Activated T-helper 2 cell treated with anti-CD3 and anti-CD28 coated beads, Interferon-gamma antibody, Interleukin-2, Interleukin-4, amounts not matched to agents 10 μg/mL and 5 μg/mL and 100 μg/mL, durations not matched to agents 14 hours and 24 hours and 36 hours (primary cell): ENCODE measurements around the gene NDUFB4. TPM values are rescaled to one million over a fixed set of nuclear protein-coding genes. Genes with fewer than 3 reads are reported as not detected.

Experiments
- DNase-seq: peaks from one replicate; pipeline ENCODE4 v3.0.0; 2021; ENCODE audit warnings: low spot score
- H3K27ac Mint-ChIP-seq: one replicate; pipeline ENCODE4 v1.8.0; 2021; ENCODE audit warnings: mixed read lengths
- H3K27me3 Mint-ChIP-seq: one replicate; pipeline ENCODE4 v1.8.0; 2021; ENCODE audit warnings: low read depth, mixed read lengths
- H3K36me3 Mint-ChIP-seq: one replicate; pipeline ENCODE4 v1.8.0; 2021; ENCODE audit warnings: low read depth, mixed read lengths
- H3K4me1 Mint-ChIP-seq: one replicate; pipeline ENCODE4 v1.8.0; 2021; ENCODE audit warnings: low read depth, mixed read lengths
- H3K4me3 Mint-ChIP-seq: one replicate; pipeline ENCODE4 v1.8.0; 2021; ENCODE audit warnings: low read depth, mild to moderate bottlenecking, moderate library complexity, mixed read lengths
- H3K9me3 Mint-ChIP-seq: one replicate; pipeline ENCODE4 v1.8.0; 2021; ENCODE audit warnings: mixed read lengths
- intact Hi-C: fragments of 100-400 bp; cut with micrococcal nuclease; formaldehyde crosslinking; loops from one replicate; pipeline ENCODE4 v1.15.1; 2023
- total RNA-seq: library from RNA; stranded (reverse); gene quantifications from 2 replicates; pipeline ENCODE4 v1.2.3, GENCODE V29; 2022

NDUFB4 gene
- 142 and 154 TPM in 2 replicates for total RNA-seq

- Mint-ChIP-seq H3K9me3 (no peaks in the 10 kb centered on the region), H3K4me1 (peaks cover 9% of the 10 kb centered on the region), H3K27ac (peak within 1 kb of the TSS; percentile 93), H3K4me3 (peak within 1 kb of the TSS; percentile 89), H3K36me3 (peaks cover 9% of the 10 kb centered on the region), H3K27me3 (peaks cover 9% of the 10 kb centered on the region)
- intact Hi-C loops = loop anchor here (1.0 to 10.0 kb wide), 5 partner anchors 37 to 501 kb away; partner anchors contain the start of genes GSK3B, GTF2E1 and RABL3
- DNase-seq = peak; percentile 95
Measured at GRCh38 chr3:120596116-120596852, at the start of gene NDUFB4. TSS of gene NDUFB4 (plus strand) at chr3:120596336. CDS start at chr3:120596360, 24 bp downstream.

GRCh38 chr3:120550546-120550945 is 45.6 kb upstream of the NDUFB4 start:
- intact Hi-C loops = no loop called here
- no peak overlapping the region for H3K4me3 Mint-ChIP-seq

GRCh38 chr3:120552184-120553172 is 43.7 kb upstream of the NDUFB4 start:
- Mint-ChIP-seq H3K9me3 (no peaks in the 10 kb centered on the region), H3K27ac (no peak overlapping the region), H3K4me3 (no peak overlapping the region), H3K27me3 (peaks cover 4% of the 10 kb centered on the region), H3K36me3 (no peaks in the 10 kb centered on the region), H3K4me1 (no peaks in the 10 kb centered on the region)
- no peak for DNase-seq
- intact Hi-C loops = no loop called here

More at GRCh38 chr3:120550546-120550945, 45.6 kb upstream of the NDUFB4 start:
- no peak for DNase-seq
- Mint-ChIP-seq H3K27ac (no peak overlapping the region), H3K9me3 (no peaks in the 10 kb centered on the region), H3K4me1 (no peaks in the 10 kb centered on the region), H3K36me3 (no peaks in the 10 kb centered on the region), H3K27me3 (peaks cover 2% of the 10 kb centered on the region)

GRCh38 chr3:120554812-120555606 is 41.1 kb upstream of the NDUFB4 start:
- intact Hi-C loops = no loop called here
- DNase-seq = no peak
- H3K9me3 Mint-ChIP-seq = no peaks in the 10 kb centered on the region
- no peak overlapping the region for H3K27ac Mint-ChIP-seq
- no peaks in the 10 kb centered on the region for H3K36me3 Mint-ChIP-seq
- H3K4me3 Mint-ChIP-seq = no peak overlapping the region
- peaks cover 5% of the 10 kb centered on the region for H3K27me3 Mint-ChIP-seq
- H3K4me1 Mint-ChIP-seq = peaks cover 10% of the 10 kb centered on the region

- no peak overlapping the region for H3K4me3 Mint-ChIP-seq
- no peak overlapping the region for H3K27ac Mint-ChIP-seq
- intact Hi-C loops = no loop called here
- peaks cover 10% of the 10 kb centered on the region for H3K4me1 Mint-ChIP-seq
- no peak for DNase-seq
- no peaks in the 10 kb centered on the region for H3K9me3 Mint-ChIP-seq
- H3K27me3 Mint-ChIP-seq = peaks cover 8% of the 10 kb centered on the region
- no peaks in the 10 kb centered on the region for H3K36me3 Mint-ChIP-seq
Measured at GRCh38 chr3:120555657-120556509, 40.3 kb upstream of the NDUFB4 start.

GRCh38 chr3:120557115-120557514 is 39.0 kb upstream of the NDUFB4 start:
- intact Hi-C loops = no loop called here
- Mint-ChIP-seq H3K4me3 (no peak overlapping the region), H3K4me1 (peaks cover 10% of the 10 kb centered on the region), H3K27me3 (peaks cover 10% of the 10 kb centered on the region), H3K36me3 (no peaks in the 10 kb centered on the region), H3K27ac (no peak overlapping the region), H3K9me3 (no peaks in the 10 kb centered on the region)
- DNase-seq = no peak

DNA sequence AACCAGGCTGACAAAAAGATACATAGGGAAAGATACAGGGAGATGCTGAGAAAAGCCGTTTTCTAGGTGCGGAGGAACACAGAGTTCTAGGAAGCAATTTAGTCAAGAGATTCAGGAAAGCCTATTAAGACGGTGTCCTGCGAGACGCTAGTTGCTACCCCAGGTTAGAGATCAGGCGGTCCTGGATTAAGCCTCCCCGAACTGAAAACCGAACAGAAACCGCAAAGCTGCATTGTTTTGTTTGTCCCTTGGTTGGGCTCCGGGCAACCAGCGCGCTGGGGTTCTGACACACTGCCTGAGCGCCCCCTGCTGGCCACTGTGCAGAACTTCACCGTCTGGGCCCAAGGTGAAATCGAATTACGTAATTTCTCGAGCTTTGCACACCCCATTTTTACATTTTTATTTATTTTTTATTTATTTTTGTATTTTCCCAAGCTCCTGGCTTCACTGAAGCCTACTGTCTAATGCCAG is 37.3 kb upstream of the NDUFB4 start:
- peak; percentile 83 for DNase-seq
- Mint-ChIP-seq H3K9me3 (no peaks in the 10 kb centered on the region), H3K36me3 (no peaks in the 10 kb centered on the region), H3K27me3 (peaks cover 9% of the 10 kb centered on the region), H3K4me1 (peaks cover 10% of the 10 kb centered on the region), H3K27ac (peak overlapping the region; percentile 58), H3K4me3 (peak overlapping the region; percentile 78)
- intact Hi-C loops = loop anchor here (1.0 to 2.0 kb wide), 3 partner anchors 38 to 314 kb away; partner anchors contain the start of gene NDUFB4

GRCh38 chr3:120559242-120560061 is 36.7 kb upstream of the NDUFB4 start:
- Mint-ChIP-seq H3K27me3 (peaks cover 9% of the 10 kb centered on the region), H3K9me3 (no peaks in the 10 kb centered on the region), H3K27ac (no peak overlapping the region), H3K4me3 (peak overlapping the region; percentile 63), H3K4me1 (peaks cover 10% of the 10 kb centered on the region), H3K36me3 (no peaks in the 10 kb centered on the region)
- no peak for DNase-seq
- intact Hi-C loops = loop anchor here (1.0 to 2.0 kb wide), 3 partner anchors 37 to 315 kb away; partner anchors contain the start of gene NDUFB4

GRCh38 chr3:120560304-120561250 is 35.6 kb upstream of the NDUFB4 start:
- Mint-ChIP-seq H3K9me3 (no peaks in the 10 kb centered on the region), H3K4me1 (peaks cover 10% of the 10 kb centered on the region), H3K27ac (no peak overlapping the region), H3K4me3 (no peak overlapping the region), H3K27me3 (peaks cover 14% of the 10 kb centered on the region), H3K36me3 (no peaks in the 10 kb centered on the region)
- intact Hi-C loops = loop anchor here (1.0 kb wide), 1 partner anchor 235 kb away; no protein-coding TSS in a partner anchor
- DNase-seq = no peak
